ENCODE measurements around the gene DSTN.

GRCh38 chr20:17610566-17611289 lies 40.9 kb downstream of the DSTN start:
- TF ChIP-seq CTCF (IDR thresholded peaks at IDR 0.05): no peak
- TF ChIP-seq POLR2A (IDR thresholded peaks at IDR 0.05): no peak
- TF ChIP-seq POLR2AphosphoS5 (IDR thresholded peaks at IDR 0.05): peak in 1 of 3 donors; percentile 20

Measured in breast epithelium (tissue), 3 donors.